SK-N-SH treated with all-trans-retinoic acid at 6 μM for 48 hours (cell line): Measurements from ENCODE around the gene GATAD2A.

Source experiments
- ISL1 ChIP-seq: fragments of 250-450 bp; sonication (Bioruptor Pico); IDR thresholded peaks from 2 replicates; pipeline ENCODE4 v2.1.2; 2022; ENCODE audit warnings: mild to moderate bottlenecking, moderate library complexity
- PATZ1 ChIP-seq: fragments of 250-450 bp; sonication (Bioruptor Pico); IDR thresholded peaks from 2 replicates; pipeline ENCODE4 v1.8.0; 2020; ENCODE audit warnings: mild to moderate bottlenecking, moderate library complexity, borderline replicate concordance
- RARB ChIP-seq: fragments of 250-450 bp; sonication (Bioruptor Pico); IDR thresholded peaks from 2 replicates; pipeline ENCODE4 v1.8.0; 2021; ENCODE audit warnings: mild to moderate bottlenecking, moderate library complexity
- ZFP3 ChIP-seq: fragments of 250-450 bp; sonication (Bioruptor Pico); IDR thresholded peaks from 2 replicates; pipeline ENCODE4 v1.5.0; 2020; ENCODE audit warnings: mild to moderate bottlenecking, moderate library complexity

- TF ChIP-seq PATZ1 (CRISPR knock-in tag) (no peak), RARB (CRISPR knock-in tag) (no peak), ISL1 (no peak), ZFP3 (CRISPR knock-in tag) (no peak)
These were observed 33.1 kb downstream of the GATAD2A start for GRCh38 chr19:19438366-19439175.
